MM.1S (cell line): ENCODE data around the gene ERICH3.

Experiments
- DNase-seq: peaks from one replicate; pipeline ENCODE4 v3.0.0-alpha.2; 2015
- H2AFZ ChIP-seq: fragments of 300-600 bp; sonication (generic); 2 replicates; pipeline ENCODE4 v1.6.0; 2016; ENCODE audit warnings: antibody characterized with exemption, low read length
- H3F3A ChIP-seq: fragments of 300-600 bp; sonication (generic); 2 replicates; pipeline ENCODE4 v1.6.1; 2016; ENCODE audit warnings: mild to moderate bottlenecking, antibody characterized with exemption, low read length, moderate library complexity, mixed read lengths; ENCODE audit not compliant: insufficient read depth
- H3K27ac ChIP-seq: fragments of 300-600 bp; sonication (generic); 2 replicates; pipeline ENCODE4 v1.5.1; 2016; ENCODE audit warnings: mild to moderate bottlenecking, low read length
- H3K27me3 ChIP-seq: fragments of 300-600 bp; sonication (generic); replicated peaks from 2 replicates; pipeline ENCODE4 v1.6.0; 2016; ENCODE audit warnings: low read length; ENCODE audit not compliant: insufficient read depth
- H3K36me3 ChIP-seq: fragments of 300-600 bp; sonication (generic); replicated peaks from 2 replicates; pipeline ENCODE4 v1.6.1; 2016; ENCODE audit warnings: mild to moderate bottlenecking, low read length, mixed read lengths; ENCODE audit not compliant: insufficient read depth
- H3K4me1 ChIP-seq: fragments of 300-600 bp; sonication (generic); 2 replicates; pipeline ENCODE4 v1.6.1; 2016; ENCODE audit warnings: low read length, mixed read lengths
- H3K4me2 ChIP-seq: fragments of 300-600 bp; sonication (generic); 2 replicates; pipeline ENCODE4 v1.6.0; 2016; ENCODE audit warnings: low read depth, low read length
- H3K4me3 ChIP-seq: fragments of 300-600 bp; sonication (generic); 2 replicates; pipeline ENCODE4 v1.5.1; 2016; ENCODE audit warnings: low read length, mixed read lengths
- H3K79me2 ChIP-seq: fragments of 300-600 bp; sonication (generic); 2 replicates; pipeline ENCODE4 v1.6.1; 2016; ENCODE audit warnings: mixed run types, low read length, mixed read lengths
- H3K9ac ChIP-seq: fragments of 300-600 bp; sonication (generic); 2 replicates; pipeline ENCODE4 v1.6.1; 2016; ENCODE audit warnings: low read length, mixed read lengths
- H3K9me2 ChIP-seq: fragments of 300-600 bp; sonication (generic); replicated peaks from 2 replicates; pipeline ENCODE4 v1.6.1; 2016; ENCODE audit warnings: mild to moderate bottlenecking, low read length, mixed read lengths; ENCODE audit not compliant: insufficient read depth
- H3K9me3 ChIP-seq: fragments of 300-600 bp; sonication (generic); replicated peaks from 2 replicates; pipeline ENCODE4 v1.6.1; 2016; ENCODE audit warnings: mild to moderate bottlenecking, low read length, mixed read lengths; ENCODE audit not compliant: insufficient read depth
- H4K20me1 ChIP-seq: fragments of 300-600 bp; sonication (generic); 2 replicates; pipeline ENCODE4 v1.6.1; 2016; ENCODE audit warnings: mild to moderate bottlenecking, low read length, moderate library complexity, mixed read lengths; ENCODE audit not compliant: insufficient read depth
- EZH2 ChIP-seq: fragments of 300-600 bp; sonication (generic); optimal IDR thresholded peaks from 2 replicates; pipeline ENCODE3; 2017; ENCODE audit warnings: low read depth, mild to moderate bottlenecking, antibody characterized with exemption, low read length, mixed read lengths
- EZH2phosphoT487 ChIP-seq: fragments of 300-600 bp; sonication (generic); IDR thresholded peaks from 2 replicates; pipeline ENCODE4 v1.6.1; 2018; ENCODE audit warnings: antibody characterized with exemption, low read length
- TF ChIP-seq, protein P1 (sequence below): fragments of 300-600 bp; sonication (generic); IDR thresholded peaks from 2 replicates; pipeline ENCODE4 v1.5.1; 2016; ENCODE audit warnings: antibody characterized with exemption, low read length, mixed read lengths

ERICH3 gene, protein sequence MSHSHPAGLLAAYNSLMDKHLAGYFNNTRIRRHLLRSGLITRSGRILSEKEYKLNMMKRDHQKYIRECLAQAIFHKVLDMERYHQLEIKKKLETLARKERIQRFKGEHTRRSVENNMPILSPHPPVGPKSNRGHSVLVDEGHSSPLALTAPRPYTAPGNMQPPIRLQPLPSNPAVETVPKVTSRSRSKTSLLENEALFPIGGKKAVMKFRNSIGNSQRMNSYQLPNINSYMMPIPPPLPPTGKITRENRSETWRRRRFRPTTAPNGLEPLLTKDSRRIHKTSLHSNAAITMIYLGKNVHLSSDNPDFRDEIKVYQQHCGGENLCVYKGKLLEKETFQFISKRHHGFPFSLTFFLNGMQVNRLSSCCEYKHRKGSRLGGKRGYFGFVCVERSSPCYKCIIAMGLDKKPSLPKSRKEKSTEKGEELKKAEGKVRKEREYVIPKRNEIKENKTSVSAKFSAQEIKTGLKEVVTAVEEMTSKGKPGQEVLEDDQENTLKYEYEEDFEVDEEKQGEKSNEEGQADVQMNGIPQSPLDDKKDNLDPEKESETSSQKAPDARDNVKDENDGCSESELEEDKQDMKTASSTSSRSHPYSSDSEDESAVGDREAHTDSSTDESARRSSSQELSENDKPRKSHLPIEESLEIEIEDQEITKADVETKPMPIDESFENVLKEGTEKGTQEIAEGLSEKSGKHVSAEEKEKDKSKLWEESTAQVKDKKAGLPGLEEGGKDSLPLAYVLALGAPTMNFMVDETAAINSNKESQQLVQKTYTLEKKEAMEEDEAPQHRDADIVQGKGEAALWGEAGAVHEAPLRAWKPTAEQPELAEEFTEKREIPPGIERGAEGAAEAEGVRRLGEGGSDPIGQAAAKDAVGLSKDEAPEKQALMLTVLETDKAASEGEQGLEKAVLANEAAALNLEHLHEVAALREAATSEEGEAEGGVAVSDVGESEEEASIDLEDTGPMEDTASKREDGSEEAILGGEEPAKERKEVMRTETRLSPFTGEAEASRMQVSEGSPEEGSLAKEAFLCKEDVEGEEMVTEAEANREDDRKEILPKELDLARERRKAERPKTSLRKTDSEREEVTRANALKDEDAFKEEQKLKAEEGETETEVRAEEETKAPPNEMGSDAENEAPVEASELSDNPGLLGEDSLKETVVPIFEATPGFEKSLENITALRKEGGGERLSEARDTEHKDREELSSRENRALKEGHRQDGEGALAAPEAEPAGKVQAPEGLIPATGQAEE (N-terminal part only)

DNA sequence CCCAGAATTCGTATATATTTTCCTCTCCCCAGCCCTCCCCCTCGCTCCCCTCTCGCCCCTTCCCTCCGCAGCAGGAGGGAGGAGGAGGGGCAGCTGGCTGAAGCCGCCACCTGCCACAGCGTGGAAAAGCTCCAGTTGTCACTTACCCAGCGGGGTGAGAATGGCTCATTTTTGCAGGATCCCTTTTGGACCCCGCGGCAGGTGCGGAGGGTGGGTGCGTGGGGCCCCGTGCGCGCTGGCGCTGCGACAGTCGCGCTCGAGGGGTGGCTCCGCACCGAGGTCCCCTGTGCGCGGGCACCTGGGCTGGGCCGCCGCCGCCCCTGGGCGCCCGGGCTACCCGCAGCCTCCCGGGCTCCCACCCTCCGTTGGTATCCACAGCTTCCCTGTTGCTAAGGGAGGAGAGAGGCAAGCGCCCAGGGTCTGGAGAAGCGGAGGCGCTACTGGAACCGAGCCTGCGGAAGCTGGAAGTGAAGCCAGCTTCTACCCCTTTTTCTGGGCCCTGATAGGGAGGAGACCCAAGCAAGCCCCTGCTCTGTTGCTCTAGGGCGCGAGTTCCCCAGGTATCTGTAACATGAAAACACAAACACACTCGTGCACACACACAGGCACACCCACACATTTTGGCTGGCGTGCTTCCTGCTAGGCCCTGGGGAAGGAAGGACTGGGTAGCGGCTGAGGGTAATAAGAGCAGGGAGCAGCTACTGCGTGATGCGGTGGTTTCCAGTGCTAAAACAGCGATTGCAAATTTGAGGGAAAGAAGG is at the start of gene ERICH3:
TSS of gene ERICH3 (minus strand) at position 442 of the 761 bp plus-strand sequence. CDS start at position 169, 273 bp downstream.
- Histone ChIP-seq H3K4me3 (no peak within 1 kb of the TSS), H3K27me3 (no peaks in the 10 kb centered on the region), H3K9me2 (no peaks in the 10 kb centered on the region), H2AFZ (no peak within 1 kb of the TSS), H3K79me2 (no peaks in the 10 kb centered on the region), H3K9me3 (no peaks in the 10 kb centered on the region), H3K36me3 (no peaks in the 10 kb centered on the region), H4K20me1 (no peaks in the 10 kb centered on the region), H3K4me1 (no peaks in the 10 kb centered on the region), H3F3A (no peaks in the 10 kb centered on the region), H3K27ac (no peak within 1 kb of the TSS), H3K4me2 (no peak within 1 kb of the TSS), H3K9ac (no peak within 1 kb of the TSS)
- DNase-seq: no peak
- TF ChIP-seq EZH2 (no peak), EZH2phosphoT487 (no peak)
- TF ChIP-seq, protein P1, sequence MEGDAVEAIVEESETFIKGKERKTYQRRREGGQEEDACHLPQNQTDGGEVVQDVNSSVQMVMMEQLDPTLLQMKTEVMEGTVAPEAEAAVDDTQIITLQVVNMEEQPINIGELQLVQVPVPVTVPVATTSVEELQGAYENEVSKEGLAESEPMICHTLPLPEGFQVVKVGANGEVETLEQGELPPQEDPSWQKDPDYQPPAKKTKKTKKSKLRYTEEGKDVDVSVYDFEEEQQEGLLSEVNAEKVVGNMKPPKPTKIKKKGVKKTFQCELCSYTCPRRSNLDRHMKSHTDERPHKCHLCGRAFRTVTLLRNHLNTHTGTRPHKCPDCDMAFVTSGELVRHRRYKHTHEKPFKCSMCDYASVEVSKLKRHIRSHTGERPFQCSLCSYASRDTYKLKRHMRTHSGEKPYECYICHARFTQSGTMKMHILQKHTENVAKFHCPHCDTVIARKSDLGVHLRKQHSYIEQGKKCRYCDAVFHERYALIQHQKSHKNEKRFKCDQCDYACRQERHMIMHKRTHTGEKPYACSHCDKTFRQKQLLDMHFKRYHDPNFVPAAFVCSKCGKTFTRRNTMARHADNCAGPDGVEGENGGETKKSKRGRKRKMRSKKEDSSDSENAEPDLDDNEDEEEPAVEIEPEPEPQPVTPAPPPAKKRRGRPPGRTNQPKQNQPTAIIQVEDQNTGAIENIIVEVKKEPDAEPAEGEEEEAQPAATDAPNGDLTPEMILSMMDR: no peak

DNA sequence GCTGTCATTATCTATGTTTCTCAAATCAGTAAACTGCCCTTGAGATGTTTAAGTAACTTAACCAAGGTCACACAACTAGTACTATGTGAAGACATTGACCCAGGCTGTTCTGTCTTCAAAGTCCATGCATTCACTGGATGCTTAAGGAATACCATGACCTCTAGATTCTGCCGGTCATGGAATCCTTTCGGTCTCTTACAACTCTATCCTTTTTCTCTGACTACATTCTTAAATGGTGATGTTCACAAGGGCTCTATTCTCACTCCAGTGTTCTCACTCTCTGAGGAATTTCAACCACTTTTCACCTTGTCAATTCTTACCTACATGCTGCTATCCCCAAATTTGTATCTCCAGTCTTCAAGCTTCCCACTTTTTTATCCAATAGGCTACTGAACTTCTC is 44.0 kb upstream of the ERICH3 start:
- H3K9me2 ChIP-seq: no peaks in the 10 kb centered on the region

More for the DNA sequence above, 44.0 kb upstream of the ERICH3 start:
- H3K27ac ChIP-seq: no peak overlapping the region
- no peaks in the 10 kb centered on the region for H3K36me3 ChIP-seq
- H3F3A ChIP-seq: no peaks in the 10 kb centered on the region
- DNase-seq: no peak
- H3K9me3 ChIP-seq: no peaks in the 10 kb centered on the region
- no peak overlapping the region for H2AFZ ChIP-seq
- H3K4me2 ChIP-seq: no peak overlapping the region
- H3K79me2 ChIP-seq: no peaks in the 10 kb centered on the region
- no peak overlapping the region for H3K9ac ChIP-seq
- H3K4me1 ChIP-seq: no peaks in the 10 kb centered on the region
- H3K27me3 ChIP-seq: no peaks in the 10 kb centered on the region
- no peak overlapping the region for H3K4me3 ChIP-seq
- H4K20me1 ChIP-seq: no peaks in the 10 kb centered on the region
- no peak for TF ChIP-seq EZH2phosphoT487
- TF ChIP-seq EZH2: no peak
- TF ChIP-seq, protein P1: no peak
